ENCODE results near the gene TNNI2.

DNA sequence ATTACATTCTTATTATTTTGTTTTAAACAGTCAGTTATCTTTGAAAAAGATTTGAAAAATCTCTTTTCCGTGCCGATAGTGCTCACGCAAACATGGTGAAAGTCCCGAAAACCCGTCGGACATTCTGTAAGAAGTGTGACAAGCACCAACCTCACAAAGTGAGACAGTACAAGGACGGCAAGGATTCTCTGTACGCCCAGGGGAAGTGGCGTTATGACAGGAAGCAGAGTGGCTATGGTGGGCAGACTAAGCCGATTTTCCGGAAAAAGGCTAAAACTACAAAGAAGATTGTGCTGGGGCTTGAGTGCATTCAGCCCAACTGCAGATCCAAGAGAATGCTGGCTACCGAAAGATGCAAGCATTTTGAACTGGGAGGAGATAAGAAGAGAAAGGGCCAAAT is 46.3 kb upstream of the TNNI2 start:
- TF ChIP-seq, protein P1, sequence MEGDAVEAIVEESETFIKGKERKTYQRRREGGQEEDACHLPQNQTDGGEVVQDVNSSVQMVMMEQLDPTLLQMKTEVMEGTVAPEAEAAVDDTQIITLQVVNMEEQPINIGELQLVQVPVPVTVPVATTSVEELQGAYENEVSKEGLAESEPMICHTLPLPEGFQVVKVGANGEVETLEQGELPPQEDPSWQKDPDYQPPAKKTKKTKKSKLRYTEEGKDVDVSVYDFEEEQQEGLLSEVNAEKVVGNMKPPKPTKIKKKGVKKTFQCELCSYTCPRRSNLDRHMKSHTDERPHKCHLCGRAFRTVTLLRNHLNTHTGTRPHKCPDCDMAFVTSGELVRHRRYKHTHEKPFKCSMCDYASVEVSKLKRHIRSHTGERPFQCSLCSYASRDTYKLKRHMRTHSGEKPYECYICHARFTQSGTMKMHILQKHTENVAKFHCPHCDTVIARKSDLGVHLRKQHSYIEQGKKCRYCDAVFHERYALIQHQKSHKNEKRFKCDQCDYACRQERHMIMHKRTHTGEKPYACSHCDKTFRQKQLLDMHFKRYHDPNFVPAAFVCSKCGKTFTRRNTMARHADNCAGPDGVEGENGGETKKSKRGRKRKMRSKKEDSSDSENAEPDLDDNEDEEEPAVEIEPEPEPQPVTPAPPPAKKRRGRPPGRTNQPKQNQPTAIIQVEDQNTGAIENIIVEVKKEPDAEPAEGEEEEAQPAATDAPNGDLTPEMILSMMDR (IDR thresholded peaks at IDR 0.05) = no peak
- no peak for TF ChIP-seq POLR2AphosphoS5 (IDR thresholded peaks at IDR 0.05; ENCODE audit: low read depth, low read length)
- no peak for TF ChIP-seq SIN3A (IDR thresholded peaks at IDR 0.05; ENCODE audit: borderline replicate concordance, insufficient read depth, low read depth, low read length)
